Measurements from ENCODE around the gene GPX5.
"Not testable (repeated sequence)": the region's sequence is repeated elsewhere in the genome, so short reads cannot be mapped to it uniquely, and the experiment has no call there.

The GPX5 gene

GRCh38 chr6:28515676-28516075 lies 10.0 kb upstream of the GPX5 start, which contains the start of gene GPX6:
Gene GPX6 (minus strand): TSS chr6:28515793. CDS start chr6:28515743, 50 bp downstream.
- no peak for DNase-seq

- DNase-seq, result no peak
These were observed 7.7 kb upstream of the GPX5 start for GRCh38 chr6:28517964-28518363.

GRCh38 chr6:28522594-28523240 lies 3.0 kb upstream of the GPX5 start:
- DNase-seq, result no peak

- no peak for DNase-seq
These were observed 2.4 kb upstream of the GPX5 start for GRCh38 chr6:28523241-28523622.

- DNase-seq, result no peak
These were observed 5.1 kb downstream of the GPX5 start for GRCh38 chr6:28530777-28531176.

- peak; percentile 11 for DNase-seq
These were observed 5.9 kb downstream of the GPX5 start for GRCh38 chr6:28531479-28532128.

GRCh38 chr6:28534306-28534705 lies 8.6 kb downstream of the GPX5 start:
- no peak for DNase-seq

- no peak for DNase-seq
These were observed 9.2 kb downstream of the GPX5 start for GRCh38 chr6:28534875-28535274.

GRCh38 chr6:28537065-28537464 lies 11.4 kb downstream of the GPX5 start:
- no peak for DNase-seq

- no peak for DNase-seq
These were observed 11.9 kb downstream of the GPX5 start for GRCh38 chr6:28537509-28538140.

GRCh38 chr6:28541996-28542395 lies 16.3 kb downstream of the GPX5 start:
- no peak for DNase-seq

- DNase-seq, result peak; percentile 75
These were observed 17.0 kb downstream of the GPX5 start for GRCh38 chr6:28542440-28543296.

GRCh38 chr6:28543651-28544610 lies 18.2 kb downstream of the GPX5 start:
- DNase-seq, result no peak

- no peak for DNase-seq
These were observed 20.3 kb downstream of the GPX5 start for GRCh38 chr6:28545955-28546354.

GRCh38 chr6:28547003-28547402 lies 21.3 kb downstream of the GPX5 start:
- DNase-seq, result not testable (repeated sequence)

- no peak for DNase-seq
These were observed 26.4 kb downstream of the GPX5 start for GRCh38 chr6:28551891-28552666.

- no peak for DNase-seq
These were observed 27.8 kb downstream of the GPX5 start for GRCh38 chr6:28553384-28553985.

GRCh38 chr6:28553986-28554881 lies 28.6 kb downstream of the GPX5 start:
- no peak for DNase-seq

- DNase-seq, result no peak
These were observed 29.5 kb downstream of the GPX5 start for GRCh38 chr6:28555136-28555535.

GRCh38 chr6:28558629-28559028 lies 32.9 kb downstream of the GPX5 start:
- no peak for DNase-seq

All from HCEC 1CT (cell line).